Activated T-helper 2 cell treated with anti-CD3 and anti-CD28 coated beads, Interferon-gamma antibody, Interleukin-2, Interleukin-4, amounts not matched to agents 10 μg/mL and 5 μg/mL and 100 μg/mL, durations not matched to agents 14 hours and 24 hours and 36 hours (primary cell): Measurements from ENCODE around the gene CHAC1. TPM values are rescaled to one million over a fixed set of nuclear protein-coding genes. Genes with fewer than 3 reads are reported as not detected.
"Not testable (repeated sequence)": the region's sequence is repeated elsewhere in the genome, so short reads cannot be mapped to it uniquely, and the experiment has no call there.

ENCODE experiments used
- DNase-seq: peaks from one replicate; pipeline ENCODE4 v3.0.0; 2021; ENCODE audit warnings: low spot score
- H3K27ac Mint-ChIP-seq: one replicate; pipeline ENCODE4 v1.8.0; 2021; ENCODE audit warnings: mixed read lengths
- H3K27me3 Mint-ChIP-seq: one replicate; pipeline ENCODE4 v1.8.0; 2021; ENCODE audit warnings: low read depth, mixed read lengths
- H3K36me3 Mint-ChIP-seq: one replicate; pipeline ENCODE4 v1.8.0; 2021; ENCODE audit warnings: low read depth, mixed read lengths
- H3K4me1 Mint-ChIP-seq: one replicate; pipeline ENCODE4 v1.8.0; 2021; ENCODE audit warnings: low read depth, mixed read lengths
- H3K4me3 Mint-ChIP-seq: one replicate; pipeline ENCODE4 v1.8.0; 2021; ENCODE audit warnings: low read depth, mild to moderate bottlenecking, moderate library complexity, mixed read lengths
- H3K9me3 Mint-ChIP-seq: one replicate; pipeline ENCODE4 v1.8.0; 2021; ENCODE audit warnings: mixed read lengths
- intact Hi-C: fragments of 100-400 bp; cut with micrococcal nuclease; formaldehyde crosslinking; loops from one replicate; pipeline ENCODE4 v1.15.1; 2023
- total RNA-seq: library from RNA; stranded (reverse); gene quantifications from 2 replicates; pipeline ENCODE4 v1.2.3, GENCODE V29; 2022

Gene CHAC1
- total RNA-seq, 1 donor from 2014 or later: 3.6 TPM

DNA sequence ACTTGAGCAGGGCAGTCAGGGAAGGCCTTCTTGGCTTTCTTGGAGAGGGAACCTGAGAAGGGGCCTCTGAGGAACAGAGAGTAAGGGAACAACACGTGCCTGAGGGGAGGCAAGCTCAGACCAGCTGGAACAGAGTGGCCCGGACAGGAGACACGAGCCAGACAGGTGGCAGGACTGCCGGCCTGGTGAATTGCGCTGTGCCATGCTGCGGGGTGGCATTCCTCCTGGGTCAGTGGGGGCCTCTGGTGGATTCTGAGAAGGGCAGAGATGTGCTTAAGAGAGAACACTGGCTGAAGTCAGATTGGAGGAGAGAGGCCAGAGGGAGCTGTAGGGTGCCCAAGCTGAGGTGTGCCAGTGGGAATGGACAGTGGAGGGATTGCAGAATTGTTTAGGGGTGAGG, 4.9 kb downstream of the CHAC1 start:
- H3K36me3 Mint-ChIP-seq: peaks cover 10% of the 10 kb centered on the region
- no peak overlapping the region for H3K27ac Mint-ChIP-seq
- no peaks in the 10 kb centered on the region for H3K27me3 Mint-ChIP-seq
- peaks cover 16% of the 10 kb centered on the region for H3K4me1 Mint-ChIP-seq
- no peaks in the 10 kb centered on the region for H3K9me3 Mint-ChIP-seq
- DNase-seq: no peak
- intact Hi-C loops: no loop called here
- no peak overlapping the region for H3K4me3 Mint-ChIP-seq

DNA sequence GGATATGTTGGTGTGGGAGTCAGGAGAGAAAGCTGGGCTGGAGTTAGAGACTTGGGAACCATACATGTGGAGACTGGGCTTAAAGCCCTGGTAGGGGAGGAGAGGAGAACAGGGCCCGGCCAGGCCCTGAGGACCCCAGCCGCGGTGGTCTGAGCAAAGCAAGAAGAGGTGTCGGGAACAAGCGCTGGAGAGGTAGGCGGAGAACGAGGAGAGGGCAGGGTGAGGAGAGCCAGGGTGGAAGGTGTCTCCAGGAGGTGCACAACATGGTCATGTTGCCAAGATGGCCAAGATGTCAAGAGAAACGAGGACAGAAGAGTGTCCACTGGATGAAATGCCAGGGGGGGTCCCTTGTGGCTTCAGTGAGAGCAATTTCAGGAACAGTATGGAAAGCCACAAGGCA, 5.5 kb downstream of the CHAC1 start:
- no peak overlapping the region for H3K27ac Mint-ChIP-seq
- DNase-seq: no peak
- H3K27me3 Mint-ChIP-seq: no peaks in the 10 kb centered on the region
- H3K4me1 Mint-ChIP-seq: peaks cover 16% of the 10 kb centered on the region
- peaks cover 10% of the 10 kb centered on the region for H3K36me3 Mint-ChIP-seq
- intact Hi-C loops: no loop called here
- no peaks in the 10 kb centered on the region for H3K9me3 Mint-ChIP-seq
- H3K4me3 Mint-ChIP-seq: no peak overlapping the region

DNA sequence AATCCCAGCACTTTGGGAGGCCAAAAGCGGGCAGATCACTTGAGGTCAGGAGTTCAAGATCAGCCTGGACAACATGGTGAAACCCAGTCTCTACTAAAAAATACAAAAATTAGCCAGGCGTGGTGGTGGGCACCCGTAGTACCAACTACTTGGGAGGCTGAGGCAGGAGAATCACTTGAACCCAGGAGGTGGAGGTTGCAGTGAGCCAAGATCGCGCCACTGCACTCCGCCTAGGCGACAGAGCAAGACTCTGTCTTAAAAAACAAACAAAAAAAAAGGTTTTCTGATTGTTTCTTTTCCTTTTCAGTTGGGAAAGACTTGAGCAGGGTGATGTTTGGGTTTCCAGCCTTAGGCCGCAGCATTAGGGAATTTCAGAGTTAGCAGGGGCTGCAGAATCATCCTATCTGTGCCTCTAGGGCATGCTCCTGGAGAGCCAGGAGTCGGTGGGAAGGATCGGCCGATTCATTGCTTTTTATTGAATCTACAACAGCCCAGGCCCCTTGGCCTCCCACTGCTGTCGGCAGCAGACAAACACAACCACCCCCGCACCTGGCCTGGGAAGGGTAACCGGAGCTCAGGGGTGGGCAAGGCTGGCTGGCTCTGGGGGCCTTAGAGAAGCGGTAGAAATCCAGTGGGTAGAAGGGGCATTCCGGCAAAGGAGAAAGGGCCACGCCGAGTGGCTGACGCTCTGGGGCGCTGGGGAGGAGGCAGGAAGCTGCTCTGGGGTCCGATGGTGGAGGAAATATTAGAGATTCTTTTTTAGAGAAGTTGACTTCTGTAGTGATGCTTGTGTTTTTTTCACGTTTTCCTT, 6.3 kb downstream of the CHAC1 start:
- no peak for DNase-seq
- Mint-ChIP-seq H3K4me3 (no peak overlapping the region), H3K27me3 (no peaks in the 10 kb centered on the region), H3K4me1 (peaks cover 9% of the 10 kb centered on the region), H3K27ac (no peak overlapping the region), H3K36me3 (peaks cover 10% of the 10 kb centered on the region), H3K9me3 (no peaks in the 10 kb centered on the region)
- intact Hi-C loops: no loop called here

DNA sequence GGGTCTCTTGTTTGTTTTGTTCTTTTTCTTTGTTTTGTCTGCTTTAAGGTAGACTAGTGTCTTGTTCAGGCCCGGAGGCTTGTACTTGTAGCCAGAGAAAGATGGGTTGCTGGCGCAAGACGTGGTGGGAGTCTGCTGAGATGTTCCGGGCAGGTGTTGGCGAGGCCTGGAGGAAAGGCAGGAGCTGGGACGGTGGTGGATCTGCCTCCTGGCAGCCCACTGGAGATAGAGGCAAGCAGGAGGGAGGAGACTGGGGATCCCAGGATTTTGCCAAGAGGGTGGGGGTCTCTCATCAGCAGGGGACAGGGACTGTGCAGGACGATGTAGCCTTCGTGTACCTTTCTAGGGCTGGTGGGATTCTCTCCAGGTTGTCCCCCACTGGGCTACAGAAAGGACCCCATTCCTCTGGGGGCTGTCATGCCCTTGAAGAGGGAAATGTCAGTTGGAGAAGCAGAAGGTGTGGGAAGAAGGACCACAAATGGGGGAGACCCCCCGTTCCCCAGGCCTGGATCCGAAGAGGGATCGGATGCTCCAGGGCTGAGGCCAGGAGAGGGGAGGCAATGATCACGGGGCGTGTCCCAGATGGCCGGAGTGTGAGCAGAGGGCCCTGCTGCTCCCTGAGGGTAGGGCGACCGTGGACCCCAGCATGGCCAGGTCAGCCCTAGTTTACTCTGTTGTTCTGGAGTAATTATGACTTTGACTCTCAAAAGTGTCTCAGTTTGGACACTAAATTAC, 7.0 kb downstream of the CHAC1 start:
- H3K27me3 Mint-ChIP-seq: no peaks in the 10 kb centered on the region
- H3K36me3 Mint-ChIP-seq: peaks cover 10% of the 10 kb centered on the region
- no peak for DNase-seq
- H3K4me3 Mint-ChIP-seq: no peak overlapping the region
- no peaks in the 10 kb centered on the region for H3K9me3 Mint-ChIP-seq
- intact Hi-C loops: no loop called here
- peaks cover 6% of the 10 kb centered on the region for H3K4me1 Mint-ChIP-seq
- no peak overlapping the region for H3K27ac Mint-ChIP-seq

DNA sequence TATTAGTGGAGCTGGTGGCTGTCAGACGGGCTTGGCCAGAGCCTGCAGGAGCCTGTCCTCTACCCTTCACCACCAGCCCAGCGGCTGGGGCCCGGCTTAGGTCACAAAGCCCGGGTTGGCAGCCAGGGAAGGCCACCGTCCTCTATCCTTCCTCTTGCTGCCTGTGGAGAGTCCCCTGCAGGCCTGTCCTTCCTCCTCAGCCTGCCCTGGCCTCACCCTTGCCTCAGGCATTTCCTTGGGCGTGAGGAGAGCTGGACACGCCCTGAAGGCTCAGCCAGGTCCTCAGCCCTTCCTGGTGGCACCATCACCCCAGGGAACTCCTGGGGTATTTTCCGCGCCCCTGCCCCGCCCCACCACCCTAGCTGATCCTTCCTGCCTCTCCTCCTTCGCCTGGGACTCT, 7.7 kb downstream of the CHAC1 start:
- Mint-ChIP-seq H3K4me1 (peaks cover 4% of the 10 kb centered on the region), H3K4me3 (no peak overlapping the region), H3K9me3 (no peaks in the 10 kb centered on the region), H3K27ac (no peak overlapping the region), H3K27me3 (peaks cover 2% of the 10 kb centered on the region), H3K36me3 (peaks cover 6% of the 10 kb centered on the region)
- intact Hi-C loops: no loop called here
- DNase-seq: no peak

DNA sequence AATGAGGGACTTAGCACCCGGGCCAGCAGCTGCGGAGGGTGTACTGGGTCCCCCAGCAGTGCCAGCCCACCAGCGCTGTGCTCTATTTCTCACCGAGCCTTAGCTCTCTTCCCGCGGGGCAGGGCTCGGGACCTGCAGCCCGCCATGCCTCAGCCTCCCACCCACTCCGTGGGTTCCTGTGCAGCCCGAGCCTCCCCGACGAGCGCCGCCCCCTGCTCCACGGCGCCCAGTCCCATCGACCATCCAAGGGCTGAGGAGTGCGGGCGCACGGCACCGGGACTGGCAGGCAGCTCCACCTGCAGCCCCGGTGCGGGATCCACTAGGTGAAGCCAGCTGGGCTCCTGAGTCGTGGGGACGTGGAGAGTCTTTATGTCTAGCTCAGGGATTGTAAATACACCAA, 8.5 kb downstream of the CHAC1 start:
- H3K36me3 Mint-ChIP-seq, DNase-seq, intact Hi-C loops, H3K4me3 Mint-ChIP-seq, H3K4me1 Mint-ChIP-seq, H3K27me3 Mint-ChIP-seq, H3K9me3 Mint-ChIP-seq, H3K27ac Mint-ChIP-seq: not testable (repeated sequence)

DNA sequence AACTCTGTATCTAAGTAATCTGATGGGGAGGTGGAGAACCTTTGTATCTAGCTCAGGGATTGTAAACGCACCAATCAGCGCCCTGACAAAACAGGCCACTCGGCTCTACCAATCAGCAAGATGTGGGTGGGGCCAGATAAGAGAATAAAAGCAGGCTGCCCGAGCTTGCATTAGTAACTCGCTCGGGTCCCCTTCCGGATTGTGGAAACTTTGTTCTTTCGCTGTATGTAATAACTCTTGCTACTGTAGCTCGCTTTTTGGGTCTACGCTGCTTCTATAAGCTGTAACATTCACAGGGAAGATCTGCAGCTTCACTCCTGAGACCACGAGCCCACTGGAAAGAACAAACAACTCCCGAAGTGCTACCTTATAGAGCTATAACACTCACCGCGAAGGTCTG, 9.0 kb downstream of the CHAC1 start:
- intact Hi-C loops, H3K27me3 Mint-ChIP-seq, H3K4me3 Mint-ChIP-seq, H3K27ac Mint-ChIP-seq, H3K36me3 Mint-ChIP-seq, H3K4me1 Mint-ChIP-seq, H3K9me3 Mint-ChIP-seq, DNase-seq: not testable (repeated sequence)

DNA sequence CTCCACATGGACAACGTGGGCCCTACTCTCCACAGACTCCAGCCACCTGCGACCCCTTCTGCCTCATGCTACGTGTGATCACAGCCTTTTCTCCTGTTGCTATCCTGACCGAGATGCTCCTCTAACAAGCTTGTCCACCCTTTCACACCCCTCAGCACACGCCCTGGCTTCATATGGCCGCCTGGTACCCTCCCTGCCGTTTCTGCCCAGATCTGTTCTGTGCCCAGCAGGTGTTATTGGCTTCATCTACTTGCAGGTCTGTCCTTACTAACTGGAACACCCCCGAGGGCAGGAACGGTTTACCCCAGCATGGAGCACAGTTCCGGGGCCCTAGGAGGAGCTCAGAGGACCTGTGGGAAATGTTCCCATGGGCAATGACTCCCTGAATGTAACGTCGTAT, 9.9 kb downstream of the CHAC1 start:
- intact Hi-C loops: no loop called here
- H3K4me3 Mint-ChIP-seq: no peak overlapping the region
- no peaks in the 10 kb centered on the region for H3K4me1 Mint-ChIP-seq
- H3K9me3 Mint-ChIP-seq: no peaks in the 10 kb centered on the region
- H3K27ac Mint-ChIP-seq: no peak overlapping the region
- H3K36me3 Mint-ChIP-seq: no peaks in the 10 kb centered on the region
- H3K27me3 Mint-ChIP-seq: peaks cover 2% of the 10 kb centered on the region
- no peak for DNase-seq

DNA sequence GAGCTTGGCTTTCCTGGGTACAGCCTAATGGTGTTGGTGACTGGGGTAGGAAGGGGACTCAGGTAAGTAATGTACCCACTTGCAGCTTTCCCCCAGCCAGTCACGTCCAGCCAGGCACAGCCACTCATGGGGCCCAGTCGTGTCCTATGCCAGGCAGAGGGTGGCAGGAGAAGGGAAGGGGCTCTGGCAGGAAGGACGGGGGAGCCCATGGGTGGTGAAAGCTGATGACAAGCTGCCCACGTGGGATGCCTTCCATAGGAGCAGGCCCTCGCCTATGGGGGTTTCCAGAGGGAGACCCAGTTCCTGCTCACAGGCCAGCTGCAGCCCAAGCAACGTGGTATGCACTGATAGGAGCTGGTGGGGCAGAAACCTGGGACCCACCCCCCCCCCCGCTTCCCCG, 10.7 kb downstream of the CHAC1 start:
- Mint-ChIP-seq H3K27me3 (peaks cover 2% of the 10 kb centered on the region), H3K36me3 (no peaks in the 10 kb centered on the region), H3K4me1 (no peaks in the 10 kb centered on the region), H3K4me3 (no peak overlapping the region), H3K27ac (no peak overlapping the region), H3K9me3 (no peaks in the 10 kb centered on the region)
- DNase-seq: no peak
- intact Hi-C loops: no loop called here

DNA sequence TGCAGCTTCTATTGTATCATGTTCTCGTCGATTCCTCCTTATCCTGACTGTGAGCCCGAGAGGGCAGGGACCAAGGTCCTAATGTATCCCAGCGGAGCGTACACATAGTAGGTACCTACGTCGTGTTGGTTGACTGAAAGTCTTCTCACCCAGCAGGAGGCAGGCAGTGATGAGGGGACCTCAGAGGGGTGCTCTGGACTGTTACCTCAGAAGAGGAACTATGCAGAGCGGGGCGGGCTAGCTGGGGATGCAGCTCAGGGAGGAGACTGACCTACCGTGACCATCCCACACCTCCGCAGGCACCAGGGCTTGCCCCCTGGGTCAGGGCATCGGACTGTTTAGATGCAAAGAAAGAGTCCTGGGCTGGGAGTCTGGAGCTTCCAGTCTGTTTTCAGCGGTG, 11.4 kb downstream of the CHAC1 start:
- Mint-ChIP-seq H3K4me3 (no peak overlapping the region), H3K36me3 (no peaks in the 10 kb centered on the region), H3K27ac (no peak overlapping the region), H3K27me3 (peaks cover 2% of the 10 kb centered on the region), H3K4me1 (no peaks in the 10 kb centered on the region), H3K9me3 (no peaks in the 10 kb centered on the region)
- DNase-seq: no peak
- intact Hi-C loops: no loop called here

DNA sequence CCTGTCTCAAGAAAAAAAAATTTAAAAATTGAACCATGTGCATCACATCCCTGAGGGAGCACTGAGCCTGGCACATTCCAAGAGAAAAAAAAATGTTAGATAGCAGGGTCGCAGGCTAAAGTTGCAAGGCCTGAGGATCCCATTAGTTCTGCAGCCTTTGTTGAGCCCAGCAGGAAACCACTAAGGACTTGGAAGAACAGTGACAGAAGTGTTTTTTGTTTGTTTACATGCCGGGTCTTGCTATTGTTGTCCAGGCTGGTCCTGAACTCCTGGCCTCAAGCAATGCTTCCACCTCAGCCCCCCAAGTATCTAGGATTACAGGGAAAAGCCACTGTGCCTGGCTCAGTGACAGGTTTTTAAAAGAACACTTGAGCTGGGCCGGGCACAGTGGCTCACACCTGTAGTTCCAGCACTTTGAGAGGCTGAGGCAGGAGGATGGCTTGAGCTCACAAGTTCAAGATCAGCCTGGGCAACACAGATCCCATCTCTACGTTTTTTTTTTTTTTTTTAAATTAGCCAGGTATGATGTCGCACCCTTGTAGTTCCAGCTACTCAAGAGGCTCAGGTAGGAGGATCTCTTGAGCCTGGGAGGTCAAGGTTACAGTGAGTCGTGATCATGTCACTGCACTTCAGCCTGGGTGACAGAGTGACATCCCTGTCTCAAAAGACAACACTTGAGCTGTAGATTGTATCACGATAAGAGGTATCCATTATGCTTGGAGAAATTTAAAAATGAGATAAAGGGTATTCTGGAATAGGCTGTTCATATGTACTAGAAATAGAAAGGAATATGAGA, 15.2 kb downstream of the CHAC1 start:
- peaks cover 2% of the 10 kb centered on the region for H3K4me1 Mint-ChIP-seq
- H3K36me3 Mint-ChIP-seq: no peaks in the 10 kb centered on the region
- no peaks in the 10 kb centered on the region for H3K9me3 Mint-ChIP-seq
- DNase-seq: no peak
- no peak overlapping the region for H3K27ac Mint-ChIP-seq
- peaks cover 2% of the 10 kb centered on the region for H3K27me3 Mint-ChIP-seq
- H3K4me3 Mint-ChIP-seq: no peak overlapping the region
- intact Hi-C loops: no loop called here

DNA sequence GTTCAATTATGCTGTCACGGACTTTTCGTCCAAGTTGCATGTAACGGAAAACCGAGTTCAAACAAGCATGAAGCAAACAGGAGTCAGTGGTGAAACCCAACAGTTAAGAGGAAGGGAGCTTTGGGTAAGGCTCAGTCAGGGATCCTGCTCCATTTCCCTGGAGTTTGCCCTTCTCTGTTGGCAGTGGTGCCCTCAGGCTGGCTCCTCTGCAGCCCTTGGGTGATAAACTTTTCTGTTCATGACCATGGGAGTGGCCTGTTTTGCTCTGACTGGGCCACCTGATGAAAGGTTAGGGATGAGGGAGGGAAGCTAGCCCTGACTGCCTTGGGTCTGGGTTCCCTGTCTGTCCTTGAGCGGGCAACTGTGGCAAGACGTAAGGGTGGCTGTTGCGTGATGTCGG, 16.1 kb downstream of the CHAC1 start:
- Mint-ChIP-seq H3K4me1 (peaks cover 2% of the 10 kb centered on the region), H3K27ac (no peak overlapping the region), H3K27me3 (peaks cover 2% of the 10 kb centered on the region), H3K36me3 (no peaks in the 10 kb centered on the region), H3K9me3 (no peaks in the 10 kb centered on the region), H3K4me3 (no peak overlapping the region)
- DNase-seq: no peak
- intact Hi-C loops: no loop called here

DNA sequence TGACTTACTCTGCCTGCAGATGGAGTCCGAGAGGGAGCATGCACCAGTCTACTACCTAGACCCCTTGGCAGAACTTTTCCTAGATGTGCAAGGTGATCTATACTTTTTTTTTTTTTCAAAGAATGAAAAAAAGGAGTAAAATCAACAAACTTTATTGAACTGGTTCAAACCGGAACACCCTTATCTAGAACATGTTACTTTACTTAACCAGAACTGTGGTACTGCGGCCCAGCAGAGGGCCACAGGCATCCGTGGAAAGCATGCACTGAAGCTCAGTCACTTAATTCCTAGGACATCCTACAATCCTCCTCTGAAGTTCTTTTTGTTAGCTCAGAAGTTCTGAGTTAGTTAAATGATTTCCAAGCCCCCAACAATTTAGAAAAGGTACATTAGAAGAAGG, 21.6 kb downstream of the CHAC1 start:
- no peaks in the 10 kb centered on the region for H3K9me3 Mint-ChIP-seq
- H3K4me3 Mint-ChIP-seq: no peak overlapping the region
- H3K27ac Mint-ChIP-seq: no peak overlapping the region
- intact Hi-C loops: no loop called here
- peaks cover 2% of the 10 kb centered on the region for H3K4me1 Mint-ChIP-seq
- H3K27me3 Mint-ChIP-seq: no peaks in the 10 kb centered on the region
- peaks cover 22% of the 10 kb centered on the region for H3K36me3 Mint-ChIP-seq
- DNase-seq: no peak
